Ishikawa (cell line): ENCODE results near the gene ROR1.
A peak's percentile ranks its signal among the peaks of the same experiment; 100 is the strongest.

ENCODE experiments used
- CEBPB ChIP-seq: IDR thresholded peaks from 2 replicates; pipeline ENCODE4 v1.6.1; 2012
- CREB1 ChIP-seq: IDR thresholded peaks from 2 replicates; pipeline ENCODE4 v1.6.1; 2012; ENCODE audit warnings: low read depth
- EGR1 ChIP-seq: IDR thresholded peaks from 2 replicates; pipeline ENCODE4 v1.6.1; 2012
- EP300 ChIP-seq: IDR thresholded peaks from 2 replicates; pipeline ENCODE4 v1.6.1; 2012; ENCODE audit warnings: borderline replicate concordance
- FOXM1 ChIP-seq: IDR thresholded peaks from 2 replicates; pipeline ENCODE4 v1.6.1; 2012; ENCODE audit warnings: low read depth, borderline replicate concordance
- NFIC ChIP-seq: IDR thresholded peaks from 2 replicates; pipeline ENCODE4 v1.6.1; 2012
- RAD21 ChIP-seq: IDR thresholded peaks from 2 replicates; pipeline ENCODE4 v1.6.1; 2012; ENCODE audit warnings: low read depth
- TAF1 ChIP-seq: IDR thresholded peaks from 2 replicates; pipeline ENCODE4 v1.6.1; 2012; ENCODE audit warnings: low read depth, mild to moderate bottlenecking
- TCF12 ChIP-seq: IDR thresholded peaks from 2 replicates; pipeline ENCODE4 v1.6.1; 2012; ENCODE audit warnings: low read depth
- TEAD4 ChIP-seq: IDR thresholded peaks from 2 replicates; pipeline ENCODE4 v1.6.1; 2012
- YY1 ChIP-seq: IDR thresholded peaks from 2 replicates; pipeline ENCODE4 v1.6.1; 2012; ENCODE audit warnings: low read depth
- ZBTB7A ChIP-seq: IDR thresholded peaks from 2 replicates; pipeline ENCODE4 v1.6.1; 2012; ENCODE audit warnings: low read depth
- TF ChIP-seq, protein P1 (sequence below): IDR thresholded peaks from 2 replicates; pipeline ENCODE4 v1.6.1; 2012; ENCODE audit warnings: low read depth, mild to moderate bottlenecking
- TF ChIP-seq, protein P2 (sequence below): IDR thresholded peaks from 2 replicates; pipeline ENCODE4 v1.6.1; 2012
- TF ChIP-seq, protein P3 (sequence below): IDR thresholded peaks from 2 replicates; pipeline ENCODE4 v1.6.1; 2012

ROR1 gene

DNA sequence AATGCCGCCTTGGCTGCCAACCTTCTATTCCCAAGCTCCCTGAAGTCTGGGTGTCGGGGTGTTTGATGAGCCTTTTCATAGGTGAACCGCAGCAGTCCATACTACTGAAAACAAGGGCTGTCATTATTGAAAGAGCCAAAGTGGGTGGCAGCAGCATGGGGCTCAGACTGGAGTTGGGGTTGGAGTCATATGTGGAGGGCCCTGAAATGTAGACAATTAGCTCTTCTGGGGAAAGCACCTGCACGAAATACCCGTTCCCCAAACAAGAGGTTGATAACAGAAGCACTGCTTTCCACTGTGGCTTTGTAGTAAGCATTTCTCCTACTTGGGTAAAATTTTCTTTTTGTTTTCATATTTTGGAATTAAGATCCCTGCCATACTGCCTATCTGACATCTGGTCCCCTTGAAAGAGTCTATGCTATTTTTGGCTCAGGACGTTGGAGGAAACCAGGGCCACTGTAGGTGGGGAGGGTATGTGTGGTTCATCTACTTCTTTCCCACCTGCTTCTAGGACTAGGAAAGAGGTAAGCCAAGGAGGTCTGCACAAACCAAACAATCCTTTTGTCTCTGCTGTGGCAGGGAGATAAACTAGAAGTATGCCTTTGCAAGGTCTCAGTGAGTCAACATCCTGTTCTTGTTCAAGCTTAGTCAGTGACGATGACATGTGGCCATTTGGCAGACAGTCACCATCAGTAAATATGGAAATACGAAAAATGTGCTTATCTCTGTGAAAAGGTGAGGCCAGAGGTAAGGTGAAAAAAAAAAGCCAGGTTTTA lies 232.6 kb downstream of the ROR1 start:
- TF ChIP-seq CEBPB (no peak), TEAD4 (0 out of 2 replicates have a peak, but pooled peaks have one; percentile 26), EP300 (peak; percentile 48; the same call in 1 of the 2 replicates), NFIC (no peak), EGR1 (no peak)

DNA sequence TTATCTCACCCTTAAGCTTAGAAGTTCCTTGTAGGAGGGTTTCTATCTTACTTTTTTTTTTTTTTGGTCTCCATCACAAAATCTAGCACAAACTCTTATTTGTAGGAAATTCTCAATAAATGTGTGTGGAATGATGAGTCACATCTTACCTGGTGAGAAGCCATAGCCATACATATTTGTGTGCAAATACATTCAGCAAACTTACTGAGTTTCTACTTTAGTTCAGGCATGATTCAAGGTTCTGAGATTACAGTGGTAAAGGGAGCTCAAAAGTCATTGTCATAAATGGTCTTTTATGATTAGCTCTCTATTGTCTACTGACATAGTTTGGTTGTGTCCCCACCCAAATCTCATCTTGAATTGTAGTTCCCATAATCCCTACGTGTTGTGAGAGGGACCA lies 236.5 kb downstream of the ROR1 start:
- no peak for TF ChIP-seq EP300
- TF ChIP-seq RAD21 = no peak
- TF ChIP-seq ZBTB7A = no peak

DNA sequence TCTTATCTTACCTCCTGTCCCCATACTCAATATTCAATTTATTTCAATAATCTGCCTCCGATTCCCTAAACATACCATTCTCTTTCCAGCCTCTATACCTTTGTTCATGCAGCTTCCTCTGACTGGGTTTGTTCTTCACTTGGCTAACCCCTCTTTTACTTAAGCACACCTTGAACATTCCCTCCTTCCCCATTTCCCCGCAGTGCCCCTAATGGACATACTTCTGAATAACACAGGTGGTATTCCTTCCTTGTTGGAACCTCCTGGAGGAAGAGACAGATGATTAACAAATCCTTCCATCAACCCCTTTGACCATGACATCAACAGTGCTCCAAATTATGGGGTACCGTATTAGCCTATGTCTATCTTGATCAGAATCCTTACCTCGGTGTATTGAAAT lies 239.6 kb downstream of the ROR1 start:
- TF ChIP-seq RAD21 = no peak
- no peak for TF ChIP-seq ZBTB7A
- TF ChIP-seq TAF1 = no peak
- no peak for TF ChIP-seq TEAD4
- no peak for TF ChIP-seq TCF12
- TF ChIP-seq NFIC = no peak
- TF ChIP-seq EGR1 = no peak
- TF ChIP-seq, protein P1, sequence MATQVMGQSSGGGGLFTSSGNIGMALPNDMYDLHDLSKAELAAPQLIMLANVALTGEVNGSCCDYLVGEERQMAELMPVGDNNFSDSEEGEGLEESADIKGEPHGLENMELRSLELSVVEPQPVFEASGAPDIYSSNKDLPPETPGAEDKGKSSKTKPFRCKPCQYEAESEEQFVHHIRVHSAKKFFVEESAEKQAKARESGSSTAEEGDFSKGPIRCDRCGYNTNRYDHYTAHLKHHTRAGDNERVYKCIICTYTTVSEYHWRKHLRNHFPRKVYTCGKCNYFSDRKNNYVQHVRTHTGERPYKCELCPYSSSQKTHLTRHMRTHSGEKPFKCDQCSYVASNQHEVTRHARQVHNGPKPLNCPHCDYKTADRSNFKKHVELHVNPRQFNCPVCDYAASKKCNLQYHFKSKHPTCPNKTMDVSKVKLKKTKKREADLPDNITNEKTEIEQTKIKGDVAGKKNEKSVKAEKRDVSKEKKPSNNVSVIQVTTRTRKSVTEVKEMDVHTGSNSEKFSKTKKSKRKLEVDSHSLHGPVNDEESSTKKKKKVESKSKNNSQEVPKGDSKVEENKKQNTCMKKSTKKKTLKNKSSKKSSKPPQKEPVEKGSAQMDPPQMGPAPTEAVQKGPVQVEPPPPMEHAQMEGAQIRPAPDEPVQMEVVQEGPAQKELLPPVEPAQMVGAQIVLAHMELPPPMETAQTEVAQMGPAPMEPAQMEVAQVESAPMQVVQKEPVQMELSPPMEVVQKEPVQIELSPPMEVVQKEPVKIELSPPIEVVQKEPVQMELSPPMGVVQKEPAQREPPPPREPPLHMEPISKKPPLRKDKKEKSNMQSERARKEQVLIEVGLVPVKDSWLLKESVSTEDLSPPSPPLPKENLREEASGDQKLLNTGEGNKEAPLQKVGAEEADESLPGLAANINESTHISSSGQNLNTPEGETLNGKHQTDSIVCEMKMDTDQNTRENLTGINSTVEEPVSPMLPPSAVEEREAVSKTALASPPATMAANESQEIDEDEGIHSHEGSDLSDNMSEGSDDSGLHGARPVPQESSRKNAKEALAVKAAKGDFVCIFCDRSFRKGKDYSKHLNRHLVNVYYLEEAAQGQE = no peak
- TF ChIP-seq, protein P2, sequence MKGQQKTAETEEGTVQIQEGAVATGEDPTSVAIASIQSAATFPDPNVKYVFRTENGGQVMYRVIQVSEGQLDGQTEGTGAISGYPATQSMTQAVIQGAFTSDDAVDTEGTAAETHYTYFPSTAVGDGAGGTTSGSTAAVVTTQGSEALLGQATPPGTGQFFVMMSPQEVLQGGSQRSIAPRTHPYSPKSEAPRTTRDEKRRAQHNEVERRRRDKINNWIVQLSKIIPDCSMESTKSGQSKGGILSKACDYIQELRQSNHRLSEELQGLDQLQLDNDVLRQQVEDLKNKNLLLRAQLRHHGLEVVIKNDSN = no peak
- TF ChIP-seq, protein P3, sequence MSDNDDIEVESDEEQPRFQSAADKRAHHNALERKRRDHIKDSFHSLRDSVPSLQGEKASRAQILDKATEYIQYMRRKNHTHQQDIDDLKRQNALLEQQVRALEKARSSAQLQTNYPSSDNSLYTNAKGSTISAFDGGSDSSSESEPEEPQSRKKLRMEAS = no peak
- TF ChIP-seq YY1 = no peak
- no peak for TF ChIP-seq CREB1
- TF ChIP-seq FOXM1 = no peak

DNA sequence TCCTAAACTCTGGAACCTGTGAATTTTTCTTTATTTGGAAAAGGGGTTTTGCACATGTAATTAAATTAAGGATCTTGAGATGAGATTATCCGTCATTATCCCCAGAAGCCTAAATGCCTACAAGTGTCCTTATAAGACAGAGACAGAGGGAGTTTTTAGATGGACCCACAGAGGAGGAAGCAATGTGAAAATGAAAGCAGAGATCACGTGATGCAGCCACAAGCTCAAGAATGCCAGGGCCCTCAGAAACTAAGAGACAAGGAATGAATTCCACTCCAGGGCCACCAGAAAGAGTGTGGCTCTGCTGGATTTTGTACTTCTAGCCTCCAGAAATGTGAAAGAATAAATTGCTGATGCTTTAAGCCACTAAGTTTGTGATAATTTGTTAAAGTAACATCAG lies 246.0 kb downstream of the ROR1 start:
- TF ChIP-seq TAF1 (no peak), EGR1 (no peak), TEAD4 (no peak), TCF12 (no peak)
- TF ChIP-seq, protein P2 = peak; percentile 21; the same call in 1 of the 2 replicates

DNA sequence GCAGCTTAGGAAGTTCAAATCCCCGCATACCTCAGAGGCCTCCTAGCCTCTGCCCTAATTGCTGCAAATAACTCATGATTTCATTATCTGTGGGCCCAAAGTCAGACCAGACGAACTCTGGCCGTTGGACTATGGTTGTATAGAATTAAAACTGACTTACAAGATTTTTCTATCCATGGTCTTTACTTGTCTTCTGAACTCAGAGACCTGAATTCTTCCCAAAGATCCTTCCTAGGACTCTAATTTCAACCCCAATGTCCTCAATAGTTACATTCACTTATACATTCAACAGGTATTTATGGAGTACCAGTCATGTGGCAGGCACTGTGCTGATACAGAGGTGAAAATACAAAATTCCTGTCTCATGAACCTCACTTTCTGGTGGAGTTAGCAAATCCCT lies 247.2 kb downstream of the ROR1 start:
- TF ChIP-seq, protein P1 = no peak
- TF ChIP-seq ZBTB7A (no peak), TCF12 (no peak), CREB1 (no peak), EGR1 (no peak), NFIC (no peak), RAD21 (no peak)
- TF ChIP-seq, protein P2 = no peak

DNA sequence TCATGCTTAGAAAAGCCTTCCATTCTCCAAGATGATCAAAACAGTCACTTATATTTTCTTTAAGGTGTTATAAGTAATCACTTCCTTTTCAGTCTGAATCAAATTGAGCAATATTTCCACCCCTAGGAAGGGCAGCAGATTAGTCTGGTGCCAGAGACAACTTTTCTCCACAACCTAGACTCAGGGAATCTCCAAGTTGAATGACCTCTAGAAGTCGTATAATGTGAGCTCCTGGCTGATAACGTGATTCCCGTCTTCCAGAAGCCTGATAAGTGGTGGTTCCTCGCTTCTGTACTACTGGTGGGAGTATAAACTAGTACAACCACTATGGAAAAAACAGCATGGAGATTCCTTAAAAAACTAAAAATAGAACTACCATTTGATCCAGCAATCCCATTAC lies 251.2 kb downstream of the ROR1 start:
- TF ChIP-seq, protein P3 = no peak

DNA sequence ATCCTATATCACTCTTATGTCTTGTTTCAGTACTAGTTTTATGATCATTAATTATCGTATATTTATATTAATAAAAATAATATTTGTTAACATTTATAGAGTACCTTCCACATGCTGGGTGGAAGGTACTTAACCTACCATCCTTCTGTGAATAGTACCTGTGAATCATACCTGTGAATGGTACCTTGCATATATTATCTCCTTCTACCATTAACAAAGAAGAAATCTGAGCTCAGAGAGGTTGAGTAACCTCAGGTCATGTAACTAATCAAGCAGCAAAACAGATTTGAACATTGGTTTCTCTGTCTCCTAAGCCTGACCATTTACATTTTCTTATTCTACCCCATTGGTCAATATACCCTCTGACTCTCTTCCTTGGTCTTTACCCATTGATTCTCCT lies 255.2 kb downstream of the ROR1 start:
- no peak for TF ChIP-seq EGR1
- no peak for TF ChIP-seq TAF1
- no peak for TF ChIP-seq CREB1
- TF ChIP-seq FOXM1 = no peak
- TF ChIP-seq EP300 = no peak
- no peak for TF ChIP-seq TEAD4
- no peak for TF ChIP-seq RAD21
- TF ChIP-seq TCF12 = no peak
- TF ChIP-seq, protein P2 = no peak
- TF ChIP-seq NFIC = no peak
- no peak for TF ChIP-seq ZBTB7A
- TF ChIP-seq CEBPB = no peak
- no peak for TF ChIP-seq YY1
